ENCODE measurements around the gene UPP2.
A peak's percentile ranks its signal among the peaks of the same experiment; 100 is the strongest.

The UPP2 gene

GRCh38 chr2:158104903-158105302 lies 3.2 kb downstream of the UPP2 start:
- DNase-seq (ENCODE audit: low read depth) = no peak

- no peak for DNase-seq (ENCODE audit: low read depth)
These were observed 11.3 kb downstream of the UPP2 start for GRCh38 chr2:158112992-158113391.

DNA sequence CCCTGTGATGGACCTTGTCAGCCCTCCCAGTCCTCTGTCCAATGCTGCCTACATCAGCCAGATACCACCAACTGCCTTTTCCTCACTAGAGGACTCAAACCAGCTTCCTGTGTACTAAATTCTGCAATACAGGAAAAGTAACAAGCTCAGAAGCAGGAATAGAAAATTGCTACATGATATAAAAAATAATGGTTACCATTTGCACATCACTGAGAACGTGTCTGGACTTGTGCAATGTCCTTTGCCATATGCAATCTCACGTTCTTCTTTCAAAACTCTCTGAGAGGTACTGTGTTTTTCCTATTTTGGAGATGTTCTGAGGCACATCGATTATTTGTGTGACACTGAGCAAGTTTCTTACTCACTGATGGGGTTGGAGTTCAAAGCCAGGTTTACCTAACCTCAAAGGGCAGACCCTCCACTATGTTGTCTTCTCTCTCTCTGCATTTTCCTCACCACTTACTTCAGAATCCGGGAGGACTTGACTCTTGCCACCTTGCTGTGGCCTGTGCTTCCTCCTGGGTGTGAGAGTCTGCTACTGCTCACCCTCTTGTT lies 12.1 kb downstream of the UPP2 start:
- no peak for DNase-seq (ENCODE audit: low read depth)

DNA sequence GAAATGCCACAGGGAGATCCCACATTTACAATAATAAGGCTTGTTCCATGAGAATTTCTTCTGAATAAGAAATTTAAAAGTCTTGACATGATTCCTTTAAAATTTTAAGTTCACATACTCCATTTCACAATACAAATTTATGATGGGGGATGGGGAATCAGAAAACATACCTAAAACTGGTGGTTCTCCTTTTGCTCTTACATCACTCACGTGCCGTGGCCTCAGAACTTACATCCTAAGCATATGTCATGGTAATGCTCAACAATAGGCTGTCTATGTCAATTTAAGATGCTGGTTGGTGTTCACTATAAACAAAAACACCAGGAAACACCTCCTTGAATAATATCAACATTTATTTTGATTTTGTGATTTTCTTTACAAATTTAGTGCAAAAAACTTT lies 12.8 kb downstream of the UPP2 start:
- DNase-seq (ENCODE audit: low read depth) = no peak

- no peak for DNase-seq (ENCODE audit: low read depth)
These were observed 13.6 kb downstream of the UPP2 start for GRCh38 chr2:158115202-158115767.

- DNase-seq (ENCODE audit: low read depth) = no peak
These were observed 15.3 kb downstream of the UPP2 start for GRCh38 chr2:158116936-158117335.

- peak; percentile 22 for DNase-seq (ENCODE audit: low read depth)
These were observed 18.4 kb downstream of the UPP2 start for GRCh38 chr2:158120102-158120501.

DNA sequence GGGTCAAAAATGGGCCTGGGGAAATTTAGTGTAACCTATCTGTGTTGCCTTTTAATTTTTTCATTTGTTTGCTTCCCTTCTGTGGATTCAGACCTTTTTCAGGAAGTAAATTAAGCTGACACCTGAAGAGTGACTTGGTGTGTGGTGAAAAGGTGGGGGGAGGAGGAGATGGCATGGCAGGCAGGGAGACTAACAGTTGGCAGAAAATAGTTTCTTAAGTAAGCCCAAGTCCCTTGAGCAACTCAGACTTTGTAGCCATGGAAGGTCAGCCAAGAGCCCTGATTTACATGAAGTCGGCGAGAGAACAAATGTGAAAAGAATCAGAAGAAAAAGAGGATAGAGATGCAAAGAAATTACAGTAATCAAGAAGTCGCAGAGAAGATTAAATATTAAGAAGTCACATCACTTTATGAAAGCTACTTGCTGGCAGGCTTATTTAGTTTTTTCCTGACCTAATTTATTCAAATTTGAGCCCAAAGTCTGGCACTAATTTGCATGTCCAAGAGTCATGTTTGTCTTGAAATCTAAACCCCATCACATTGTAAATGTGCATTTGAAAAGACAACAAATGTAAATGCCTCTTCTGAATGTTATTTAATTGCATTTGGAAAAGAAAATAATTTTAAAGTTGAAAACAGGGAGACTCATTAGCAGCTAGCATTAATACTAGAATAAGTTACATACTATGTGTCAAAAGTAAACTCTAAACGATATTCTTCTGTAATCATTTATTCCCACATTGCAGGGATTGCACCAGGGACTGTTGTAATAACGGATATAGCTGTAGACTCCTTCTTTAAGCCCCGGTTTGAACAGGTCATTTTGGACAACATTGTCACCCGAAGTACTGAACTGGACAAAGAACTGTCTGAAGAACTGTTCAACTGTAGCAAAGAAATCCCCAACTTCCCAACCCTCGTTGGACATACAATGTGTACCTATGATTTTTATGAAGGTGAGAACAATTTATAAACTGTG lies 19.3 kb downstream of the UPP2 start:
- no peak for DNase-seq (ENCODE audit: low read depth)

GRCh38 chr2:158124896-158125295 lies 23.2 kb downstream of the UPP2 start:
- no peak for DNase-seq (ENCODE audit: low read depth)

- DNase-seq (ENCODE audit: low read depth) = no peak
These were observed 24.3 kb downstream of the UPP2 start for GRCh38 chr2:158125756-158126498.

GRCh38 chr2:158127380-158127804 lies 25.7 kb downstream of the UPP2 start:
- DNase-seq (ENCODE audit: low read depth) = no peak

DNA sequence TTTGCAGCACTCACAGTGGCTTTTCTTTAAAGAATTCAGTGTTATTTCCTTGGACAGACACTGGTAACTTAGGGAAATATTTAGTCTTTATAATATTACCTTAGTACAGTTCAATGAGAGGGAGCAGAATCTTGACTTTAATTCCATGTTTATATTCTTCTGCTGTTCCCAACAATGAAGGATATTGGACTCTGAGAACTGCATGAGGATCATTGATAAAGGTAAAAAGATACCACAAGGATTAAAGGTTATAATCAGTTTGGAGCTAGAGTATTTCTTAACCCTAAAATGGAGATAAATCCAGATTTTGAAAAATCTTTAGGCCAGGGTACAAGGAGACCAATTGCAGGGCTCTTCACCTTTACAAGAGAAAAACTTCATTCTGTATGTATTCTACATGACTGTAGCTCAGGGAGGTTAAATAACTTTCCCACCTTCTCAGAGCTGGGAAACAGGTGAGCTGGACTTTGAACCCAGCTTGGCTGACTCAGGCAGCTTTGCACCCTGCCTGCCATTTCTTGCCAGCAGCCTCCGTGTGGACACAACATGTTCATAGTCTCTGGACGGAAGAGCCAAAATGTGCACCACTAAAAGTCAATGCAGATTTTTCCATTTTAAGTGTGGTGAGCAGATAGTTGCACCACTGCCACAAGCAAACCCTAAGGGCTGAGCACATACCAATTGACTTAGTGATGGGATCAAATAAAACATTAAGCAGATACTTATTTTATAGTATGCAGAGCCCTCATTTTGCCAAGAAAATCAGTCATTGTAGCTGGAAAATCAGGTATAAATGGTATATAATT lies 26.7 kb downstream of the UPP2 start:
- no peak for DNase-seq (ENCODE audit: low read depth)

- DNase-seq (ENCODE audit: low read depth) = no peak
These were observed 27.4 kb downstream of the UPP2 start for GRCh38 chr2:158129037-158129436.

DNA sequence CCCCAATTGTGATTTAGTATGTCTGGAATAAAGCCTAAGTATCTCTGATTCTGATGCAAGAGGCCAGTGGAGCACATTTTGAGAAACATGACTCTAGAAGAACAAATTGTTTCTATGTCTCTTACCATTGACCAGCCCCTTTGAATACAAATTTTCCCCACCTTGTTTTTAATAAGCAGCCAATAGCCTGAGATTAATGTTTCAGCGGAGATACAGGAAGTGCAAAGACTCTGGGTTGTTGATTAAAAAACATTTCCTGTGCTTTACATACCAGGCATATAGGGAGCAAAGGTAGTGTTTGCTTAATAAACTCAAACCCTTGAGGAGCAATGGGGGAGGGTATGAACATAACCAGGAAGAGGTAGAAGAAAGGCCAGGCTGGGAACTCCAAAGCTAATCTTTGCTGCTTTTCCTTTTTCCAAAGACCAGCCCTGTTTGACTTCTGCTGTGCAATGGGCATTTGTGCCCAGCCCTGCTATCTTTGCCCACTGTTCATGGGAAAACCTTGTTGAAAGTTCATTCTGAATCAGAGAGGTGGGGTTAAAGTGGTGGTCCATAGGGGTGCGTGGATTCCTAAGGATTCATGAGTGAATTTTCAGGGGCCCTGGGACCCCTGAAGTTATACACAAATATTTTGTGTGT lies 29.3 kb downstream of the UPP2 start:
- DNase-seq (ENCODE audit: low read depth) = no peak

- no peak for DNase-seq (ENCODE audit: low read depth)
These were observed 29.8 kb downstream of the UPP2 start for GRCh38 chr2:158131483-158131912.

DNA sequence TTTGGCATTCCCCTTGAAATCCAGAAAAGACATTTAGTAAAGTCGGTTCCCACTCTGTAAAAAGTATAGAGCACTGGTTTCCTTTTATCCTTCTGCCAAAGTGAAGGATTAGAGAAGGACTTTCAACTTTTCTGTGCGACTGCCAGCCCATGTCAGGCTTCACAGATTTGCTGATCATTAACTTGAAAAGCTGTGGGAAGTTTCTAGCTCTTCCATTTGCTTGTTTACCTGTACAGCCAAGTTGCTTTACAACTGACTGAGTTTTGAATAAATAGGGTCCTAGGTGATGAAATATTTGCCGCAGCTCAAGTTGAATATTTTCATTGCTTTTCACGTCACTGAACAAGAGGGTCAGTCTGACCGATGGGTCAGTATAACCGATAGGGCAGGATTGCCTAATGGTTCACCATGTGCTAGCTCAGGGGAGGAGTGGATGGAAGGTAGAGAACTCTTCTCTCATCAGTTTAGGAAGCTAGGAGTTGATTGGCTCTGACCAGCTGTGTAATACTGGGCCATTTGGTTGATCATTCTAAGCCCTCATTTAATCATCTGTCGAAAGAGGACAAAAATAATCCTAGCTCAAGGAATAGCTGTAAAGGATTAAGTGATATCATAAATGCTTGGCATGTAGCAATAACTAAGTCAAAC lies 30.4 kb downstream of the UPP2 start:
- no peak for DNase-seq (ENCODE audit: low read depth)

DNA sequence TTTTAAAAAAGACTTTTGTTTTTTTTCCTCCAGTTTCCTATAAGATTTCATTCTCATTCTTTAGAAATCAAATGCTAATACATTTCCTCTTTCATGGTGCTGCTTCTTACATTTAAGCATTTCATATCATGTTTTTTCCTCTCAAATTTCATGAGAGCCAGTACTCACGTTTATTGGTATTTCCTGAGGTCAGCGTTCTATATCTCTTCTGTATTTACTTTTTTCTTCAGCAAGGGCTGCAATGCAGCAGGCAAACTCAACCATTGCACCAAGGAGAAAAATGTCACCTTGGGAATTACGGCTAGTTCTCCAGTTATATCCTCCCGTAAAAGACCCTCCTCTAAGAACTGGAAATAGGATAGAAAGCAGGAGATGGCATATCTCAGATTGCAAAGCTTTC lies 32.4 kb downstream of the UPP2 start:
- DNase-seq (ENCODE audit: low read depth) = no peak

GRCh38 chr2:158134655-158135054 lies 33.0 kb downstream of the UPP2 start:
- no peak for DNase-seq (ENCODE audit: low read depth)

DNA sequence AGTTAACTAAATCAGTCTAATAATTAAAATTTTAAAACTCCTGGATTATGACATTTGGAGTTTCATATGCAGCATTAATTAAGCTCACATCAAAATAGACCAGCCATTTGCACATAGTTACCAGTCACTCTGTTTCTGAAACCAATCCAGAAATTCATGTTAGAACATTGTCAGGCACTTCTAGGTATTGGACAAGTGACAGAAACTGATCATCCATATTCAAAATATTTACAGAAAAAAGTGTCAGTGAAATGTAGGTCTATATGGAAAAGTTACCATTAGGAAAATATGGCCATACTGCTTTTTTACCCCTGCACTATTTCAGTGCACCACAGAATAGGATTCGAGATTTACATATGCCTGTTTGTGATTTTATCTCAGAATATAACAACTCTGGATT lies 33.4 kb downstream of the UPP2 start:
- DNase-seq (ENCODE audit: low read depth) = no peak

DNA sequence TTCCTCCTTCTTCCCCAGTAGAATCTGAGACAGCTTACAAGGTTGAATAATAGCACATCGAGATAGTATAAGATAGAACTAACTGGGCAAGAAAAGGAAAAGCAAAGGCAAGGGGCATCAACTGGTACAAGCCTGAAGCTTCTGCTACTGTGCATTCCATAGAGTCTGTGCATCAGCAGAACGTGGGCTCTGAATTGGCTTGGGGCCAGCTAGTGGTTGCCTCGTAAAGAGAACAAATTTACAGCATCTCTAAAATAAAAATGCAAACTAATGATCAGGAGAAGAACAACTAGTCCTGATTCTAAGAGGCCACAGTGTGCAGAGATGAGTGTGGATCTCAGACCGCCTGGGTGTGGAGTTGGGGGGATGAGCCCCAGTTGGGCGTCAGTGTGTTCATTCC lies 36.6 kb downstream of the UPP2 start:
- DNase-seq (ENCODE audit: low read depth) = no peak

- DNase-seq (ENCODE audit: low read depth) = no peak
These were observed 38.5 kb downstream of the UPP2 start for GRCh38 chr2:158140201-158140600.

All from ELR (cell line).